Loucy (cell line): ENCODE data around the gene POLR3E.

ENCODE experiments used
- H2AFZ ChIP-seq: fragments of 200-600 bp; sonication (generic); 2 replicates; pipeline ENCODE4 v1.6.0; 2016; ENCODE audit warnings: antibody characterized with exemption, mild to moderate bottlenecking, low read length, moderate library complexity
- H3F3A ChIP-seq: fragments of 200-600 bp; 2 replicates; pipeline ENCODE4 v1.6.0; 2016; ENCODE audit warnings: antibody characterized with exemption, low read depth, mild to moderate bottlenecking
- H3K27me3 ChIP-seq: fragments of 200-600 bp; sonication (generic); 2 replicates; pipeline ENCODE4 v1.6.1; 2014; ENCODE audit warnings: low read length, mild to moderate bottlenecking; ENCODE audit not compliant: insufficient read depth, poor library complexity, severe bottlenecking
- H3K36me3 ChIP-seq: fragments of 200-600 bp; sonication (generic); 2 replicates; pipeline ENCODE4 v1.6.1; 2016; ENCODE audit warnings: low read length; ENCODE audit not compliant: insufficient read depth
- H3K4me1 ChIP-seq: fragments of 200-600 bp; sonication (generic); 2 replicates; pipeline ENCODE4 v1.5.1; 2014; ENCODE audit warnings: low read length, mild to moderate bottlenecking; ENCODE audit not compliant: insufficient read depth, poor library complexity, severe bottlenecking
- H3K4me2 ChIP-seq: fragments of 200-600 bp; sonication (generic); 2 replicates; pipeline ENCODE4 v1.6.0; 2014; ENCODE audit warnings: antibody characterized with exemption, low read length, low read depth, mild to moderate bottlenecking; ENCODE audit not compliant: poor library complexity, severe bottlenecking
- H3K4me3 ChIP-seq: fragments of 200-600 bp; sonication (generic); 2 replicates; pipeline ENCODE4 v1.5.1; 2014; ENCODE audit warnings: low read length, mild to moderate bottlenecking, mixed read lengths; ENCODE audit not compliant: poor library complexity, severe bottlenecking
- H3K79me2 ChIP-seq: fragments of 200-600 bp; sonication (generic); 2 replicates; pipeline ENCODE4 v1.6.1; 2014; ENCODE audit warnings: low read length; ENCODE audit not compliant: insufficient read depth
- H3K9ac ChIP-seq: fragments of 200-600 bp; sonication (generic); 2 replicates; pipeline ENCODE4 v1.6.0; 2014; ENCODE audit warnings: mild to moderate bottlenecking, low read depth, low read length, moderate library complexity; ENCODE audit not compliant: poor library complexity, severe bottlenecking
- H3K9me2 ChIP-seq: fragments of 200-600 bp; sonication (generic); replicated peaks from 2 replicates; pipeline ENCODE4 v1.6.1; 2016; ENCODE audit warnings: low read depth, low read length, mixed read lengths
- H3K9me3 ChIP-seq: fragments of 200-600 bp; sonication (generic); 2 replicates; pipeline ENCODE4 v1.6.1; 2014; ENCODE audit warnings: mild to moderate bottlenecking, antibody characterized with exemption, low read length, low read depth; ENCODE audit not compliant: insufficient read depth
- H4K20me1 ChIP-seq: fragments of 200-600 bp; sonication (generic); 2 replicates; pipeline ENCODE4 v1.6.0; 2014; ENCODE audit warnings: antibody characterized with exemption, low read length, mild to moderate bottlenecking; ENCODE audit not compliant: insufficient read depth, poor library complexity, severe bottlenecking
- CTCF ChIP-seq: fragments of 200-600 bp; sonication (generic); conservative IDR thresholded peaks from 2 replicates; pipeline ENCODE4 v1.5.1; 2014; ENCODE audit warnings: mild to moderate bottlenecking, antibody characterized with exemption, low read length
- EZH2phosphoT487 ChIP-seq: fragments of 200-600 bp; IDR thresholded peaks from 2 replicates; pipeline ENCODE4 v1.6.1; 2018; ENCODE audit warnings: antibody characterized with exemption, mild to moderate bottlenecking, moderate library complexity, borderline replicate concordance

The POLR3E gene

GRCh38 chr16:22278441-22279230, 18.6 kb upstream of the POLR3E start:
- H3K4me1 ChIP-seq = no peaks in the 10 kb centered on the region
- no peaks in the 10 kb centered on the region for H3K9me3 ChIP-seq
- no peaks in the 10 kb centered on the region for H3K79me2 ChIP-seq
- no peak overlapping the region for H3K4me2 ChIP-seq
- H3F3A ChIP-seq = no peaks in the 10 kb centered on the region
- H4K20me1 ChIP-seq = no peaks in the 10 kb centered on the region
- no peak overlapping the region for H3K4me3 ChIP-seq
- no peak overlapping the region for H2AFZ ChIP-seq
- TF ChIP-seq CTCF = no peak
- no peak for TF ChIP-seq EZH2phosphoT487
- no peaks in the 10 kb centered on the region for H3K9me2 ChIP-seq
- peaks cover 18% of the 10 kb centered on the region; the same call in 1 of the 2 replicates for H3K36me3 ChIP-seq
- no peaks in the 10 kb centered on the region for H3K27me3 ChIP-seq
- no peak overlapping the region for H3K9ac ChIP-seq

GRCh38 chr16:22282254-22282892, 14.8 kb upstream of the POLR3E start:
- no peak overlapping the region for H3K4me3 ChIP-seq
- no peak overlapping the region for H3K9ac ChIP-seq
- H3K36me3 ChIP-seq = peaks cover 32% of the 10 kb centered on the region; the same call in 1 of the 2 replicates
- H3K9me3 ChIP-seq = no peaks in the 10 kb centered on the region
- H3K4me1 ChIP-seq = no peaks in the 10 kb centered on the region
- no peaks in the 10 kb centered on the region for H3F3A ChIP-seq
- no peak overlapping the region for H3K4me2 ChIP-seq
- TF ChIP-seq CTCF (no peak), EZH2phosphoT487 (no peak)
- no peak overlapping the region for H2AFZ ChIP-seq
- no peaks in the 10 kb centered on the region for H3K27me3 ChIP-seq
- no peaks in the 10 kb centered on the region for H3K9me2 ChIP-seq
- H4K20me1 ChIP-seq = no peaks in the 10 kb centered on the region
- H3K79me2 ChIP-seq = no peaks in the 10 kb centered on the region

- H3K4me3 ChIP-seq = no peak overlapping the region
- H4K20me1 ChIP-seq = no peaks in the 10 kb centered on the region
- no peaks in the 10 kb centered on the region for H3K4me1 ChIP-seq
- H3F3A ChIP-seq = no peaks in the 10 kb centered on the region
- no peak overlapping the region for H2AFZ ChIP-seq
- no peaks in the 10 kb centered on the region for H3K79me2 ChIP-seq
- no peak overlapping the region for H3K4me2 ChIP-seq
- no peaks in the 10 kb centered on the region for H3K9me2 ChIP-seq
- no peaks in the 10 kb centered on the region for H3K9me3 ChIP-seq
- no peak overlapping the region for H3K9ac ChIP-seq
- peaks cover 29% of the 10 kb centered on the region; the same call in 1 of the 2 replicates for H3K36me3 ChIP-seq
- H3K27me3 ChIP-seq = no peaks in the 10 kb centered on the region
- TF ChIP-seq CTCF = no peak
- no peak for TF ChIP-seq EZH2phosphoT487
These were observed 12.6 kb upstream of the POLR3E start for GRCh38 chr16:22284637-22285036.
